Measurements from ENCODE around the gene ATP9A. TPM values are rescaled to one million over a fixed set of nuclear protein-coding genes. Genes with fewer than 3 reads are reported as not detected.

Gene ATP9A
- total and polyA plus RNA-seq, 2 donors (not counting 3 experiments of a cell fraction or from before 2014, with no cell fraction given) = 20.9 to 41.5 TPM

- Histone ChIP-seq H4K20me1 (replicated peaks; ENCODE audit: control insufficient read depth, extremely low read depth, insufficient read depth, low read length) (no peaks in the 10 kb centered on the region), H3K27me3 (ENCODE audit: control insufficient read depth in 2 of 2, insufficient read depth in 2 of 2, low read length in 2 of 2) (peaks cover 2 to 4% of the 10 kb centered on the region in 2 experiments), H3K4me1 (ENCODE audit: control insufficient read depth, extremely low read depth, insufficient read depth, low read length) (peaks cover 13% of the 10 kb centered on the region), H3K9ac (replicated peaks; ENCODE audit: extremely low read depth, insufficient read depth, low read length) (no peak overlapping the region), H3K9me3 (replicated peaks; ENCODE audit: control insufficient read depth, insufficient read depth, low read length) (no peaks in the 10 kb centered on the region), H3K4me3 (replicated peaks in 1 of 3; ENCODE audit: insufficient read depth in 1 of 3, low read depth in 1 of 3, low read length in 3 of 3) (no peak overlapping the region), H2AFZ (ENCODE audit: low read depth, low read length) (no peak overlapping the region), H3K9me1 (replicated peaks; ENCODE audit: control insufficient read depth, extremely low read depth, insufficient read depth, low read length) (no peaks in the 10 kb centered on the region), H3K4me2 (ENCODE audit: insufficient read depth, low read length) (no peak overlapping the region), H3K79me2 (ENCODE audit: control insufficient read depth, insufficient read depth, low read length) (no peaks in the 10 kb centered on the region), H3K27ac (ENCODE audit: insufficient read depth, low read depth, low read length) (no peak overlapping the region), H3K36me3 (ENCODE audit: control insufficient read depth in 2 of 2, extremely low read depth in 1 of 2, insufficient read depth in 2 of 2, low read length in 2 of 2) (no peaks in the 10 kb centered on the region)
- FAIRE-seq (peak; percentile 65), DNase-seq (ENCODE audit: low read depth, low spot score) (peak; percentile 54)
- intact Hi-C loops (cut with micrococcal nuclease) (no loop called here), dilution Hi-C loops (cut with MboI; ENCODE audit: extremely low pct_ligation_motif_present, low sequenced_read_pairs) (no loop called here)
- ChIA-PET POLR2A (no interaction called here), CTCF (interaction anchor here (1.1 to 1.2 kb wide), 2 partner anchors 24 to 53 kb away, joined by 3 to 7 read pairs; no protein-coding TSS in a partner anchor)
- no peak for TF ChIP-seq MYC (IDR thresholded peaks at IDR 0.05; ENCODE audit: low read depth, low read length)
- no peak for TF ChIP-seq POLR2AphosphoS5 (IDR thresholded peaks at IDR 0.05; ENCODE audit: insufficient read depth, low read depth, low read length)
- no peak for TF ChIP-seq GATA2 (IDR thresholded peaks at IDR 0.05; ENCODE audit: insufficient read depth, insufficient read length, low read depth, low read length)
- TF ChIP-seq, protein P1, sequence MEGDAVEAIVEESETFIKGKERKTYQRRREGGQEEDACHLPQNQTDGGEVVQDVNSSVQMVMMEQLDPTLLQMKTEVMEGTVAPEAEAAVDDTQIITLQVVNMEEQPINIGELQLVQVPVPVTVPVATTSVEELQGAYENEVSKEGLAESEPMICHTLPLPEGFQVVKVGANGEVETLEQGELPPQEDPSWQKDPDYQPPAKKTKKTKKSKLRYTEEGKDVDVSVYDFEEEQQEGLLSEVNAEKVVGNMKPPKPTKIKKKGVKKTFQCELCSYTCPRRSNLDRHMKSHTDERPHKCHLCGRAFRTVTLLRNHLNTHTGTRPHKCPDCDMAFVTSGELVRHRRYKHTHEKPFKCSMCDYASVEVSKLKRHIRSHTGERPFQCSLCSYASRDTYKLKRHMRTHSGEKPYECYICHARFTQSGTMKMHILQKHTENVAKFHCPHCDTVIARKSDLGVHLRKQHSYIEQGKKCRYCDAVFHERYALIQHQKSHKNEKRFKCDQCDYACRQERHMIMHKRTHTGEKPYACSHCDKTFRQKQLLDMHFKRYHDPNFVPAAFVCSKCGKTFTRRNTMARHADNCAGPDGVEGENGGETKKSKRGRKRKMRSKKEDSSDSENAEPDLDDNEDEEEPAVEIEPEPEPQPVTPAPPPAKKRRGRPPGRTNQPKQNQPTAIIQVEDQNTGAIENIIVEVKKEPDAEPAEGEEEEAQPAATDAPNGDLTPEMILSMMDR (IDR thresholded peaks at IDR 0.05; ENCODE audit: extremely low read depth in 1 of 2, insufficient read depth in 1 of 2, low read depth in 1 of 2, low read length in 2 of 2) = no peak
- TF ChIP-seq POLR2A (IDR thresholded peaks at IDR 0.05; ENCODE audit: low read depth, low read length) = no peak
- no peak for TF ChIP-seq MAX (IDR thresholded peaks at IDR 0.05; ENCODE audit: insufficient read depth, insufficient read length)
- TF ChIP-seq JUN (IDR thresholded peaks at IDR 0.05; ENCODE audit: borderline replicate concordance, insufficient read depth, insufficient read length, low read depth) = no peak
- TF ChIP-seq EZH2 (IDR thresholded peaks at IDR 0.05; ENCODE audit: borderline replicate concordance, low read depth, low read length, severe bottlenecking) = no peak
- no peak for TF ChIP-seq FOS (IDR thresholded peaks at IDR 0.05; ENCODE audit: borderline replicate concordance, insufficient read depth, low read length)
- no TSS peak for BruUV-seq (replicated peaks)
These were observed 197.3 kb downstream of the ATP9A start for GRCh38 chr20:51570739-51571459.
